ENCODE results near the gene IL17REL. TPM values are rescaled to one million over a fixed set of nuclear protein-coding genes. Genes with fewer than 3 reads are reported as not detected.
"Not testable (repeated sequence)": the region's sequence is repeated elsewhere in the genome, so short reads cannot be mapped to it uniquely, and the experiment has no call there.

Gene IL17REL
- total RNA-seq, 1 donor from 2014 or later, result under 0.01 TPM

DNA sequence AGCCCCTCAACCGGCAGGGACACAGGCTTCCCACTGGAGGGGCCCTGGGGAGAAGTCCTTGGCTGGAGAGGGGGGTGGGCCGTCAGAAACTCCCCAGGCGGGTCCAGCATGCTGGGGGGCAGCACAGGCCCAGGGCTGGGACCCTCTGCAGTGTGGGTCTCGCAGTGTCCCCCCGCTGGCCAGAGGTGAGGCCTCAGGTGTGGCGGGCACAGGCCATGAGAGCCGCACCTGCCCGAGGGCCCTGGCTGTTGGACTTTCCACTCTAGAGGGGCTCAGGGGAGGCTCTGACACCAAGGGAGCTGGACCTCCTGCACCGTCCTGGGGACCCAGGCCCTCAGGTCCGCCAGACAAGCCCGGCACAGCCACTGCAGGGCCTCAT is 62.7 kb downstream of the IL17REL start:
- DNase-seq (ENCODE audit: low spot score in 2 of 2) (no peak), FAIRE-seq (no peak)

DNA sequence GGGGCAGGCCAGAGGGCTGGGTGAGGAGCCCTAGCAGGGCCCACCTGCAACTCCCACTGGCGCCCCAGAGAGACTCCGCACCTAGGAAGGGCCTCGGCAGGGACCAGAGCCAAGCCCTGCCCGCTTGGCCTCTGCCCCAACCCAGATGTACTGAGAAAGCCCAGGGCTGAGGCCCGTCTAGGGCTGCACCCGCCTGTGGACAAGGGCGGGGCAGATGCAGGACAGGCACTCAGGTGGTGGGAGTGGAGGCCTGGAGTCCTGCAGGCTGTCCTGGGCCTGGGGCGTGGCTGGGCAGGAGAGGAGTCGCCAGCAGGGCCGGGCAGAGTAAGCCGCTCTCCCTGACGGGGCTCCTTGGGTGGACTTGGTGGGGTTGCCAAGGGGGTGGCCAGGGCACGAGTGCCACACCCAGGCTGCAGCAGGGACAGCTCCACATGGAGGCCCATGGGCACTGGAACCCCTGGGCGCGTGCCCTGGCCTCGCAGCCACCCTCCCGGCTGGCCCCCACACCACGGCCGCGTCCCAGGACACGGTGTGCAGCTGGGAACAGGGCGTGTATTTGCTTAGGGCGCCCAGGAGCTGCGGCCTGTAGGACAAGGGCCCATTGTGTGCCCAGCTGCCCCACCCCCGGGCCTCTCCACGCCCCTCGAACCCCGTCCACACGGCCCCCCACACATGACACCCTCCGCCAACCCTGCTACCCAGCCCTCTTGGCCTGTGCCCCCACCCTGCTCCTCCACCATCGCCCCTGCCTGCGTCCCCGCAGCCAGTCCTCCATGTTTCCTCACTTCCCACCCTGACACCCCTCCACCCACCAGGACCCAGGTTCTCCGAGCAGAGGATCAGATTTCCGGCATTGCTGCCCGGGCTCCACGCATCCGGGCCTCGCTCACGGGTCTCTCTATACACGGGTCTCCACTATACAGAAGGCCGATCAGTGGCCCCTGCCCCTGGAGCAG is 63.3 kb downstream of the IL17REL start:
- DNase-seq (ENCODE audit: low spot score in 2 of 2) (no peak), FAIRE-seq (no peak)

- FAIRE-seq (no peak), DNase-seq (ENCODE audit: low spot score in 2 of 2) (no peak)
Measured at GRCh38 chr22:49948116-49948957, 64.2 kb downstream of the IL17REL start.

GRCh38 chr22:49947296-49947622 is 65.3 kb downstream of the IL17REL start:
- no peak for FAIRE-seq

DNA sequence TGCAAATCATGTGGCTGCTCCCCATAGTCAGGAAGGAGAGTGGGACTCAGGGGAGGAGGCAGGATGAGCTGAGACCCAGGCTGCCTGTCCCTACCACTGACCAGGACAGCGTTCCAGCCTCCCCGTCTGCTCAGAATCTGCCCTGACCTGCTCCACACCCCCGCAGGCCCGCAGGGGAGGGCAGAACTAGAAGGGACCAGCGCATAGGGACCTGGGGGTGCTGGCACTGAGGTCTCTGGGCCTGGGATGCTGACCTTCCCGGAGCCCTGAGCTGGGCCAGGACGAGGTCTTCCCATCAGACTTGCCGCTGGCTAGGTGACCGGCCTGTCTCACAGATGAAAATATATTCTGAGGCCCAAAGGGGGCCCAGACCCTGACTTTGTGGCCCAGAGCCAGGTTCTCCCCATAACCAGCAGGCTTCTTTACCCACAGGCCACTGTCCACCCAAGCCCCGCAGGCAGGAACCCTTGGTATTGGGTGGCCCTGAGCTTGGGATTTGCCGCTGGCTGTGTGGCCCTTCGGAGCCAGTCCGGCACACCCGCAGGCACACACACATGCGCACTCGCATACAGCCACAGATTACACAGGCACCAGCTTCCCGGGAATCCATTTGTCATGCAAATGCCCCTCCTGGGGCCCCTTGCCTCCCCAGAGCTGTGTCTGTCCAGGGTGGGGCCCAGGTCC is 65.8 kb downstream of the IL17REL start:
- DNase-seq (ENCODE audit: low spot score in 2 of 2), result no peak
- FAIRE-seq, result no peak

More at GRCh38 chr22:49947296-49947622, 65.3 kb downstream of the IL17REL start:
- no peak for DNase-seq (ENCODE audit: low spot score in 2 of 2)

DNA sequence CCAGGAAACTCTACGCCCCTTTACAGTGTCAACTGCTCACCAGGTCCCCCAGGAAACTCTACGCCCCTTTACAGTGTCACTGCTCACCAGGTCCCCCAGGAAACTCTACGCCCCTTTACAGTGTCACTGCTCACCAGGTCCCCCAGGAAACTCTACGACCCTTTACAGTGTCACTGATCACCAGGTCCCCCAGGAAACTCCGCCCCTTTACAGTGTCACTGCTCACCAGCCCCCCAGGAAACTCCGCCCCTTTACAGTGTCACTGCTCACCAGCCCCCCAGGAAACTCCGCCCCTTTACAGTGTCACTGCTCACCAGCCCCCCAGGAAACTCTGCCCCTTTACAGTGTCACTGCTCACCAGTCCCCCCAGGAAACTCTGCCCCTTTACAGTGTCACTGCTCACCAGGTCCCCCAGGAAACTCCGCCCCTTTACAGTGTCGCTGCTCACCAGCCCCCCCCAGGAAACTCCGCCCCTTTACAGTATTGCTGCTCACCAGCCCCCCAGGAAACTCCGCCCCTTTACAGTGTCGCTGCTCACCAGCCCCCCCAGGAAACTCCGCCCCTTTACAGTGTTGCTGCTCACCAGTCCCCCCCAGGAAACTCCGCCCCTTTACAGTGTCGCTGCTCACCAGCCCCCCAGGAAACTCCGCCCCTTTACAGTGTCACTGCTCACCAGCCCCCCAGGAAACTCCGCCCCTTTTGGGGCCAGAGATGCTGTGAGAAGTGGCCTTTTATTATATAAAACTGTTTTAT is 67.3 kb downstream of the IL17REL start:
- not testable (repeated sequence) for FAIRE-seq

More for the DNA sequence above, 67.3 kb downstream of the IL17REL start:
- not testable (repeated sequence) for DNase-seq (ENCODE audit: low spot score in 2 of 2)

Small RNA genes within 50 kb of the gene (small RNA-seq; reads per million reads assigned to genes)
- gene MIR6821, result not detected

Other genes starting within 250 kb of the IL17REL start
- 50.1 TPM for gene BRD1, start 184.9 kb downstream of the IL17REL start, total RNA-seq
- gene ZBED4, start 158.9 kb downstream of the IL17REL start, total RNA-seq, result 23.2 TPM
- gene ALG12, start 94.3 kb downstream of the IL17REL start, total RNA-seq, result 8.6 TPM
- 17.5 TPM for gene CRELD2, start 94.1 kb downstream of the IL17REL start, total RNA-seq
- gene PIM3, start 52.0 kb downstream of the IL17REL start, total RNA-seq, result 16.3 TPM
- gene TTLL8, start 45.5 kb upstream of the IL17REL start, total RNA-seq, result not detected
- gene MLC1, start 72.7 kb upstream of the IL17REL start, total RNA-seq, result 17.9 TPM
- 3.3 TPM for gene MOV10L1, start 77.2 kb upstream of the IL17REL start, total RNA-seq
- 2.0 TPM for gene PANX2, start 158.0 kb upstream of the IL17REL start, total RNA-seq
- gene TRABD, start 173.1 kb upstream of the IL17REL start, total RNA-seq, result 4.9 TPM
- gene SELENOO, start 188.2 kb upstream of the IL17REL start, total RNA-seq, result 6.1 TPM
- 29.3 TPM for gene TUBGCP6, start 232.3 kb upstream of the IL17REL start, total RNA-seq
- 16.7 TPM for gene HDAC10, start 238.5 kb upstream of the IL17REL start, total RNA-seq
- 11.4 TPM for gene MAPK12, start 248.9 kb upstream of the IL17REL start, total RNA-seq

Measured in frontal cortex (tissue), 4 donors.